ENCODE results near the gene SLC35G4. TPM values are rescaled to one million over a fixed set of nuclear protein-coding genes. Genes with fewer than 3 reads are reported as not detected.

The SLC35G4 gene
- total and polyA plus RNA-seq, 2 of the 4 experiments (the other 2 are of a cell fraction) = not detected

GRCh38 chr18:11658019-11658418, 48.6 kb downstream of the SLC35G4 start:
- H2BK5ac ChIP-seq (ENCODE audit: low read depth, low read length, poor library complexity, severe bottlenecking) = no peak overlapping the region
- H3K36me3 ChIP-seq (ENCODE audit: control insufficient read depth, insufficient read depth, low read length) = no peaks in the 10 kb centered on the region
- H2BK120ac ChIP-seq (ENCODE audit: low read depth, low read length) = no peak overlapping the region
- dilution Hi-C loops (cut with HindIII; ENCODE audit: low sequenced_read_pairs, unreplicated experiment) (no loop called here), in situ Hi-C loops (cut with MboI; ENCODE audit: low sequenced_read_pairs) (no loop called here), intact Hi-C loops (cut with micrococcal nuclease) (loop anchor here (5.0 kb wide), 3 partner anchors 74 to 339 kb away; no protein-coding TSS in a partner anchor)
- H3K27ac ChIP-seq (ENCODE audit: insufficient read depth, low read length) = no peak overlapping the region
- no TSS peak for BruUV-seq (replicated peaks)
- DNase-seq (no peak), ATAC-seq (ENCODE audit: low read depth) (no peak)
- ChIA-PET POLR2A (ENCODE audit: unreplicated experiment) (no interaction called here), CTCF (no interaction called here)
- no peak overlapping the region for H3K4me2 ChIP-seq (ENCODE audit: low read depth, low read length)
- no peak overlapping the region for H2AK9ac ChIP-seq (replicated peaks; ENCODE audit: low read depth, low read length, poor library complexity)
- H4K20me1 ChIP-seq (ENCODE audit: insufficient read depth, low read length) = no peaks in the 10 kb centered on the region
- H3K9ac ChIP-seq (ENCODE audit: low read depth, low read length) = no peak overlapping the region
- H3K4me1 ChIP-seq (ENCODE audit: control insufficient read depth, insufficient read depth, low read length) = no peaks in the 10 kb centered on the region
- H3K27me3 ChIP-seq (ENCODE audit: control insufficient read depth, insufficient read depth, low read length) = peaks cover 46% of the 10 kb centered on the region
- no peaks in the 10 kb centered on the region for H3K9me1 ChIP-seq (ENCODE audit: insufficient read depth, low read length)
- no peak overlapping the region for H3K4ac ChIP-seq (ENCODE audit: low read depth, low read length)
- H3K9me3 ChIP-seq (ENCODE audit: control insufficient read depth, insufficient read depth, low read length) = no peaks in the 10 kb centered on the region; the same call in 1 of the 2 replicates
- no peak overlapping the region for H4K5ac ChIP-seq (ENCODE audit: low read depth, low read length)
- H3K18ac ChIP-seq (ENCODE audit: low read depth, low read length) = no peak overlapping the region
- 52% methylated on average over 5 of the region's 5 CpGs; no CpG with 5 or more reads in 1 of the 2 experiments for WGBS, 2 experiments (ENCODE audit: extremely low coverage in 2 of 2, insufficient read length in 1 of 2)
- no peak overlapping the region for H3K14ac ChIP-seq (replicated peaks; ENCODE audit: low read depth, low read length)
- H2BK15ac ChIP-seq (ENCODE audit: low read depth, low read length) = no peak overlapping the region
- H3K56ac ChIP-seq (ENCODE audit: extremely low read depth, insufficient read depth, low read length) = no peak overlapping the region
- TF ChIP-seq NFE2L2 (IDR thresholded peaks at IDR 0.05; ENCODE audit: low read depth, low read length) = no peak
- TF ChIP-seq MXI1 (IDR thresholded peaks at IDR 0.05; ENCODE audit: borderline replicate concordance, low read depth, low read length) = no peak
- no peak for TF ChIP-seq MAFK (IDR thresholded peaks at IDR 0.05; ENCODE audit: low read depth, low read length)
- TF ChIP-seq RCOR1 (IDR thresholded peaks at IDR 0.05; ENCODE audit: insufficient replicate concordance, low read length) = no peak
- TF ChIP-seq ELK1 (IDR thresholded peaks at IDR 0.05; ENCODE audit: borderline replicate concordance, low read depth, low read length) = no peak
- TF ChIP-seq RAD21 (IDR thresholded peaks at IDR 0.05; ENCODE audit: low read length) = no peak
- TF ChIP-seq FOS (IDR thresholded peaks at IDR 0.05; ENCODE audit: low read depth, low read length) = no peak
- TF ChIP-seq USF2 (IDR thresholded peaks at IDR 0.05; ENCODE audit: low read depth, low read length) = no peak
- TF ChIP-seq, protein P1, sequence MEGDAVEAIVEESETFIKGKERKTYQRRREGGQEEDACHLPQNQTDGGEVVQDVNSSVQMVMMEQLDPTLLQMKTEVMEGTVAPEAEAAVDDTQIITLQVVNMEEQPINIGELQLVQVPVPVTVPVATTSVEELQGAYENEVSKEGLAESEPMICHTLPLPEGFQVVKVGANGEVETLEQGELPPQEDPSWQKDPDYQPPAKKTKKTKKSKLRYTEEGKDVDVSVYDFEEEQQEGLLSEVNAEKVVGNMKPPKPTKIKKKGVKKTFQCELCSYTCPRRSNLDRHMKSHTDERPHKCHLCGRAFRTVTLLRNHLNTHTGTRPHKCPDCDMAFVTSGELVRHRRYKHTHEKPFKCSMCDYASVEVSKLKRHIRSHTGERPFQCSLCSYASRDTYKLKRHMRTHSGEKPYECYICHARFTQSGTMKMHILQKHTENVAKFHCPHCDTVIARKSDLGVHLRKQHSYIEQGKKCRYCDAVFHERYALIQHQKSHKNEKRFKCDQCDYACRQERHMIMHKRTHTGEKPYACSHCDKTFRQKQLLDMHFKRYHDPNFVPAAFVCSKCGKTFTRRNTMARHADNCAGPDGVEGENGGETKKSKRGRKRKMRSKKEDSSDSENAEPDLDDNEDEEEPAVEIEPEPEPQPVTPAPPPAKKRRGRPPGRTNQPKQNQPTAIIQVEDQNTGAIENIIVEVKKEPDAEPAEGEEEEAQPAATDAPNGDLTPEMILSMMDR (conservative IDR thresholded peaks at IDR 0.05; ENCODE audit: low read depth, low read length) = no peak
- no peak for TF ChIP-seq CEBPB (IDR thresholded peaks at IDR 0.05; ENCODE audit: low read depth, low read length)
- H2AFZ ChIP-seq (replicated peaks; ENCODE audit: low read length, poor library complexity) = no peak overlapping the region
- no peaks in the 10 kb centered on the region for H3K79me1 ChIP-seq (ENCODE audit: low read depth in 1 of 2, low read length in 2 of 2)
- H3K23ac ChIP-seq (ENCODE audit: low read depth, low read length) = no peak overlapping the region
- no peak overlapping the region for H2AK5ac ChIP-seq (ENCODE audit: low read depth, low read length)
- H2BK20ac ChIP-seq (ENCODE audit: low read depth, low read length) = no peak overlapping the region
- H4K91ac ChIP-seq (ENCODE audit: insufficient read depth, low read depth, low read length) = no peak overlapping the region
- no peak overlapping the region for H4K8ac ChIP-seq (ENCODE audit: low read depth in 2 of 2, low read length in 2 of 2)
- no peak overlapping the region for H3K4me3 ChIP-seq (ENCODE audit: insufficient read depth, low read depth, low read length)
